Measurements from ENCODE around the gene FLOT1. TPM values are rescaled to one million over a fixed set of nuclear protein-coding genes. Genes with fewer than 3 reads are reported as not detected.

The FLOT1 gene
- total and polyA plus RNA-seq, 2 of the 13 experiments (the other 11 are each of a cell fraction or from before 2014, with no cell fraction given), result 82.3 to 130 TPM

GRCh38 chr6:30744054-30744805 is 1.7 kb upstream of the FLOT1 start, which contains the start of gene IER3 (continued):
- TF ChIP-seq, protein P1, sequence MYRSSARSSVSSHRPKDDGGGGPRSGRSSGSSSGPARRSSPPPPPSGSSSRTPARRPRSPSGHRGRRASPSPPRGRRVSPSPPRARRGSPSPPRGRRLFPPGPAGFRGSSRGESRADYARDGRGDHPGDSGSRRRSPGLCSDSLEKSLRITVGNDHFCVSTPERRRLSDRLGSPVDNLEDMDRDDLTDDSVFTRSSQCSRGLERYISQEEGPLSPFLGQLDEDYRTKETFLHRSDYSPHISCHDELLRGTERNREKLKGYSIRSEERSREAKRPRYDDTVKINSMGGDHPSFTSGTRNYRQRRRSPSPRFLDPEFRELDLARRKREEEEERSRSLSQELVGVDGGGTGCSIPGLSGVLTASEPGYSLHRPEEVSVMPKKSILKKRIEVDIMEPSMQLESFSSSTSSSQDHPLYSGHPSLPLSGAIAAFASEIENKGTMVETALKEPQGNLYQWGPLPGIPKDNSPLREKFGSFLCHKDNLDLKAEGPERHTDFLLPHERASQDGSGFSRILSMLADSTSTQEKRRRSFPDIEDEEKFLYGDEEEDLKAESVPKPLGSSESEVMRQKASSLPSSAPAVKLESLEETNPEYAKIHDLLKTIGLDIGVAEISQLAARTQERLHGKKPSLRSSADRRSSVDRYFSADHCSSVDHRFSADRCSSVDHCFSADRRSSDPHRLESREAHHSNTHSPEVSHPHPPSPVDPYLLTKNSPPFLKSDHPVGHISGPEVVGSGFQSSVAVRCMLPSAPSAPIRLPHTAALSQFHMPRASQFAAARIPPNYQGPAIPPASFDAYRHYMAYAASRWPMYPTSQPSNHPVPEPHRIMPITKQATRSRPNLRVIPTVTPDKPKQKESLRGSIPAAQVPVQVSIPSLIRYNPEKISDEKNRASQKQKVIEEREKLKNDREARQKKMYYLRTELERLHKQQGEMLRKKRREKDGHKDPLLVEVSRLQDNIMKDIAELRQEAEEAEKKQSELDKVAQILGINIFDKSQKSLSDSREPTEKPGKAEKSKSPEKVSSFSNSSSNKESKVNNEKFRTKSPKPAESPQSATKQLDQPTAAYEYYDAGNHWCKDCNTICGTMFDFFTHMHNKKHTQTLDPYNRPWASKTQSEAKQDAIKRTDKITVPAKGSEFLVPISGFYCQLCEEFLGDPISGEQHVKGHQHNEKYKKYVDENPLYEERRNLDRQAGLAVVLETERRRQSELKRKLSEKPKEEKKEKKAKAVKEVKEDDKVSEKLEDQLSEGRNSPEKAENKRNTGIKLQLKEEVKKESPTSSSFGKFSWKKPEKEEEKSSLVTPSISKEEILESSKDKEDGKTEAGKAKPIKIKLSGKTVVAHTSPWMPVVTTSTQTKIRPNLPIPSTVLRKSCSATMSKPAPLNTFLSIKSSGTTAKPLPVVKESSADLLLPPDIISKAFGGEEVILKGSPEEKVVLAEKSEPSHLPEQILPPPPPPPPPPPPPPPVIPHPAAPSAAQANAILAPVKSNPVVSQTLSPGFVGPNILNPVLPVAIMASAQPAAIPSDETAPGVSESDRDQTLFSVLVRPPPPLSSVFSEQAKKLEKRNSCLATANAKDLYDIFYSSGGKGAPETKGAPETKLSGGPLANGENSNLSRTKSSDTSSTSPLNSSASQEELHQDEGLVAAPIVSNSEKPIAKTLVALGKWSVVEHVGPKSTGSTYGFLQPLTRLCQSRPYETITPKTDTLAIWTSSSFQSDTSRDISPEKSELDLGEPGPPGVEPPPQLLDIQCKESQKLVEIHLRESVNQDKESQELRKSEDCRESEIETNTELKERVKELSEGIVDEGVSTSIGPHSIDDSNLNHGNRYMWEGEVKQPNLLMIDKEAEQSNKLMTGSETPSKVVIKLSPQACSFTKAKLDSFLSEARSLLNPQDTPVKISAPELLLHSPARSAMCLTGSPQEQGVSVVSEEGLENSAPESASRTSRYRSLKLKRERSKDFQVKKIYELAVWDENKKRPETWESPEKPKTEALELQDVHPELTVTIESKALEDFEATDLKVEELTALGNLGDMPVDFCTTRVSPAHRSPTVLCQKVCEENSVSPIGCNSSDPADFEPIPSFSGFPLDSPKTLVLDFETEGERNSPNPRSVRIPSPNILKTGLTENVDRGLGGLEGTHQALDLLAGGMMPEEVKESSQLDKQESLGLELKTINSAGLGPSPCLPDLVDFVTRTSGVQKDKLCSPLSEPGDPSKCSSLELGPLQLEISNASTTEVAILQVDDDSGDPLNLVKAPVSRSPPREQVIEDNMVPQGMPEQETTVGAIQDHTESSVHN (CRISPR knock-in tag; IDR thresholded peaks at IDR 0.05), result no peak; the same call in 1 of the 2 replicates
- TF ChIP-seq, protein P2, sequence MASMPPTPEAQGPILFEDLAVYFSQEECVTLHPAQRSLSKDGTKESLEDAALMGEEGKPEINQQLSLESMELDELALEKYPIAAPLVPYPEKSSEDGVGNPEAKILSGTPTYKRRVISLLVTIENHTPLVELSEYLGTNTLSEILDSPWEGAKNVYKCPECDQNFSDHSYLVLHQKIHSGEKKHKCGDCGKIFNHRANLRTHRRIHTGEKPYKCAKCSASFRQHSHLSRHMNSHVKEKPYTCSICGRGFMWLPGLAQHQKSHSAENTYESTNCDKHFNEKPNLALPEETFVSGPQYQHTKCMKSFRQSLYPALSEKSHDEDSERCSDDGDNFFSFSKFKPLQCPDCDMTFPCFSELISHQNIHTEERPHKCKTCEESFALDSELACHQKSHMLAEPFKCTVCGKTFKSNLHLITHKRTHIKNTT (CRISPR knock-in tag; IDR thresholded peaks at IDR 0.05), result no peak
- TF ChIP-seq RBFOX2 (IDR thresholded peaks at IDR 0.05; ENCODE audit: low read depth, low read length) (peak; percentile 100), HIC2 (CRISPR knock-in tag; IDR thresholded peaks at IDR 0.05; ENCODE audit: low read depth) (peak; percentile 57; the same call in 1 of the 2 replicates), ZNF460 (CRISPR knock-in tag; IDR thresholded peaks at IDR 0.05; ENCODE audit: borderline replicate concordance) (no peak), ZNF260 (CRISPR knock-in tag; IDR thresholded peaks at IDR 0.05; ENCODE audit: borderline replicate concordance, low read depth) (no peak), ZNF431 (CRISPR knock-in tag; IDR thresholded peaks at IDR 0.05; ENCODE audit: borderline replicate concordance, low read depth) (peak; percentile 8; the same call in 1 of the 2 replicates), HNRNPL (IDR thresholded peaks at IDR 0.05; ENCODE audit: low read depth, low read length) (peak; percentile 95), ZNF274 (CRISPR knock-in tag; IDR thresholded peaks at IDR 0.05) (peak; percentile 1), FOXK1 (CRISPR knock-in tag; IDR thresholded peaks at IDR 0.05; ENCODE audit: borderline replicate concordance, low read depth) (peak; percentile 64), ZFP82 (CRISPR knock-in tag; IDR thresholded peaks at IDR 0.05; ENCODE audit: borderline replicate concordance) (peak; percentile 90), PHF8 (CRISPR knock-in tag; IDR thresholded peaks at IDR 0.05) (peak; percentile 62; the same call in 1 of the 2 replicates)
- TF ChIP-seq, protein P3, sequence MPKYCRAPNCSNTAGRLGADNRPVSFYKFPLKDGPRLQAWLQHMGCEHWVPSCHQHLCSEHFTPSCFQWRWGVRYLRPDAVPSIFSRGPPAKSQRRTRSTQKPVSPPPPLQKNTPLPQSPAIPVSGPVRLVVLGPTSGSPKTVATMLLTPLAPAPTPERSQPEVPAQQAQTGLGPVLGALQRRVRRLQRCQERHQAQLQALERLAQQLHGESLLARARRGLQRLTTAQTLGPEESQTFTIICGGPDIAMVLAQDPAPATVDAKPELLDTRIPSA (CRISPR knock-in tag; IDR thresholded peaks at IDR 0.05; ENCODE audit: borderline replicate concordance), result no peak
- TF ChIP-seq, protein P4, sequence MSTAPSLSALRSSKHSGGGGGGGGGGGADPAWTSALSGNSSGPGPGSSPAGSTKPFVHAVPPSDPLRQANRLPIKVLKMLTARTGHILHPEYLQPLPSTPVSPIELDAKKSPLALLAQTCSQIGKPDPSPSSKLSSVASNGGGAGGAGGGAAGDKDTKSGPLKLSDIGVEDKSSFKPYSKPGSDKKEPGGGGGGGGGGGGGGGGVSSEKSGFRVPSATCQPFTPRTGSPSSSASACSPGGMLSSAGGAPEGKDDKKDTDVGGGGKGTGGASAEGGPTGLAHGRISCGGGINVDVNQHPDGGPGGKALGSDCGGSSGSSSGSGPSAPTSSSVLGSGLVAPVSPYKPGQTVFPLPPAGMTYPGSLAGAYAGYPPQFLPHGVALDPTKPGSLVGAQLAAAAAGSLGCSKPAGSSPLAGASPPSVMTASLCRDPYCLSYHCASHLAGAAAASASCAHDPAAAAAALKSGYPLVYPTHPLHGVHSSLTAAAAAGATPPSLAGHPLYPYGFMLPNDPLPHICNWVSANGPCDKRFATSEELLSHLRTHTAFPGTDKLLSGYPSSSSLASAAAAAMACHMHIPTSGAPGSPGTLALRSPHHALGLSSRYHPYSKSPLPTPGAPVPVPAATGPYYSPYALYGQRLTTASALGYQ (CRISPR knock-in tag; IDR thresholded peaks at IDR 0.05), result peak; percentile 62; the same call in 1 of the 2 replicates
